Endothelial cell of umbilical vein (primary cell): ENCODE measurements around the gene TRPT1.

Experiments used
- CTCF ChIP-seq, 2 donors: IDR thresholded peaks; 1 replicate in 1 of 2; 2 replicates in 1 of 2; pipeline ENCODE4 v1.5.1; 2011; ENCODE audit warnings: low read length in 2 of 2, mild to moderate bottlenecking in 2 of 2, moderate library complexity in 2 of 2, control low read depth in 1 of 2, inconsistent platforms in 1 of 2, low read depth in 1 of 2; ENCODE audit not compliant: insufficient read depth in 1 of 2; ENCODE audit errors: extremely low read depth in 1 of 2
- EZH2 ChIP-seq: IDR thresholded peaks from 2 replicates; pipeline ENCODE4 v1.6.1; 2012; ENCODE audit warnings: borderline replicate concordance, low read depth, mild to moderate bottlenecking, moderate library complexity, low read length, inconsistent platforms; ENCODE audit not compliant: severe bottlenecking
- FOS ChIP-seq: IDR thresholded peaks from 2 replicates; pipeline ENCODE4 v1.6.1; 2011; ENCODE audit warnings: mild to moderate bottlenecking, low read length, moderate library complexity, borderline replicate concordance; ENCODE audit not compliant: insufficient read depth
- MAX ChIP-seq: IDR thresholded peaks from 2 replicates; pipeline ENCODE4 v1.6.1; 2011; ENCODE audit not compliant: insufficient read depth, insufficient read length
- POLR2A ChIP-seq: IDR thresholded peaks from 2 replicates; pipeline ENCODE4 v1.6.1; 2012; ENCODE audit warnings: low read depth, mild to moderate bottlenecking, control low read depth, low read length
- POLR2AphosphoS5 ChIP-seq: IDR thresholded peaks from 2 replicates; pipeline ENCODE4 v1.6.1; 2012; ENCODE audit warnings: low read depth, mild to moderate bottlenecking, control low read depth, low read length, moderate library complexity; ENCODE audit not compliant: insufficient read depth

GRCh38 chr11:64178951-64179639 lies 46.9 kb downstream of the TRPT1 start:
- TF ChIP-seq POLR2A: no peak
- no peak for TF ChIP-seq MAX
- TF ChIP-seq CTCF (IDR thresholded peaks at IDR 0.05; ENCODE audit: extremely low read depth in 1 of 2, insufficient read depth in 1 of 2, low read depth in 1 of 2, low read length in 2 of 2): no peak
- TF ChIP-seq POLR2AphosphoS5: no peak
- TF ChIP-seq EZH2: no peak
- no peak for TF ChIP-seq FOS
